ENCODE results near the gene ATG4D.

Gene ATG4D

GRCh38 chr19:10543420-10544241 is at the start of gene ATG4D:
Gene ATG4D (plus strand): TSS chr19:10543904. CDS start chr19:10544091, 187 bp downstream.
- DNase-seq (ENCODE audit: low read depth in 2 of 3, low spot score in 2 of 3): peak; percentile 58 to 68 (median 60)

GRCh38 chr19:10497371-10497770 is 46.3 kb upstream of the ATG4D start:
- DNase-seq (ENCODE audit: low read depth in 2 of 3, low spot score in 2 of 3): no peak

- no peak for DNase-seq (ENCODE audit: low read depth in 2 of 3, low spot score in 2 of 3)
Observed at GRCh38 chr19:10499550-10500246, 44.0 kb upstream of the ATG4D start.

- DNase-seq (ENCODE audit: low read depth in 2 of 3, low spot score in 2 of 3): no peak
Observed at GRCh38 chr19:10500247-10500592, 43.5 kb upstream of the ATG4D start.

DNA sequence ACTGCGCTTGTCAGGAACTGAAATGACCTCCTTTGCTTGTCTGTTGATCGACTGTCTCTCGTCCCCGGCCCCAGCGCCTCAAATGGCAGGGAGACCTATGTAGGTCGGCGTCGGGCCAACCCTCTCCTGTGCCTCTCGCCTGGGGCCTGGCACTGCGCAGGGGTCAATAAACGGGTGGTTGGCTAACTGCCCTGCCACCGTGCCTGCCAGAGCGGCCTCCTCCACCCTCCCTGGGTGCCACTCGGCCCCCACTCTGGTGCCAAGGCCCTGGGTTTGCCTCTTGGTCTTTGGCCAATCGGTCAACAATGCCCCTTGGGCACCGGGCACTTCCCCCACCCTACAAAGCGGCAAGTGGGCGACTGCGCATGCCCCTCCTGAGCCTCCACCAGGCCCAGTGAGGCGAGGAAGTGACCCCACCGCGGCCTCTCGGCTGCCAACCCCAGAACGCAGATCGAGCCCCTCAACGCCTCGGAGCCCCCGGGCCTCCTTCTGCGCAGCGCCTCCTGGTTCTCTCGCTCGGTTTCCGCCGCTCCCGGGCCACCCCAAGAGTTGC is 41.7 kb upstream of the ATG4D start:
- peak in 2 of 3 experiments; percentile 23 to 27 for DNase-seq (ENCODE audit: low read depth in 2 of 3, low spot score in 2 of 3)

DNA sequence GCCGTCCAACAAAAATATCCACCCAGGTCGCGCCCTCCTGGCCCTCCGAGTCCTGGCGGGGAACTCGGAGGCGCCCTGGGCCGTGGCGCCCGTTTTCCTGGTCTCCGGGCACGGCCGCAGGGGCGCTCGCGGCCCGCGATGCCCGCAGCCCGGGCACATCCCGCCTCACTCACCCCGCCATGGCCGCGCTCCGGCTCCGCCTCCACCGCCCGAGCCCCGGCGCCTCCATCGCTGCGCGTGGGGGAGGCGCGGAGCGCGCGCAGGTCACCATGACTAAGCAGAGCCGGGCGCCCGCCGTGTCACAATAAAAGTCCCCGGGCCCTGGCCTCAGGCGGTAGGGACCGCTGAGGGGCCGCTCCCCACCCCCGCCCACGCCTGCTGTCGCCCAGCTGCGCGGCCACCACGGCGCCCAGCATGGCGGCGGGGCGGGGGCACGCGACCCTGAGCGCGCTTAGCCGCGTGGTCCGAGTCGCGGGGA is 41.1 kb upstream of the ATG4D start:
- DNase-seq (ENCODE audit: low read depth in 2 of 3, low spot score in 2 of 3): peak; percentile 80 to 88 (median 85)

DNA sequence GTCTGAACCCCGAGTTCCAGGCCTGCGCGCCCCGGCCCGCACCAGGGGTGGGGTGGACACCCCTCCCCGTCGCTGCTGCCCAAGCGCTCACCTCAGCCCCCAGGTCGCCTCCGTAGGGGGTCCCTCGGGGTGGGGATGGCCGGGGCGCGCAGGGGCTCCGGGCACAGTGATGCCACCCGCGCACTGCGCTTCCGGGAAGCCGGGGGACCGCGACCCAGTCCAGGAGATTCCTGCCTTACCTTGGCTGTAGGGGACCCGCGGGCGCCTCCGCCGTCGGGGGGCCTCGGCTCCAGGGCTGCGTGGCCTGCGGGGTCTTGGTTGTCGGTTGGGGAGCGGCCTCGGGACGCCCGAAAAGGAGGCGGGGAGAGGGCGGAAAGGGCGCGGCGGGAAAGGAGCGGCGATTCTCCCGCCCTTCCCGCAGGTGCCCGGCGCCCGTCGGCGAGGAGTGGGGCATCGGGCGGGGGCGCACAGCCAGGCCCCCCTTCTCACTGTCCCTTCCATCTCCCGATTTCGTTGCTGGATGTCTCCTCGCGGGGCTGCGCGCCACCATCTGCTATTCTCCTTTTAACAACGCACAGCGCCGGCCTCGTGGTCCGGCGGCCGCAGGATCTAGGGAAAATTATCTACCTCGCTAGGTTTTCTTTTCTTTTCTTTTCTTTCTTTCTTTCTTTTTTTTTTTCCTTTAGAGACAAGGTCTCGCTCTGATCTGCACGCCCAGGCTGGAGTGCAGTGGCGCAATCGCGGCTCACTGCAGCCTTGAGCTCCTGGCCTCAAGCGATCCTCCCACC is 40.5 kb upstream of the ATG4D start, which contains the start of gene KEAP1:
Gene KEAP1, minus strand, starts transcription at position 355 of the 788 bp plus-strand sequence. CDS start 3,323 bp downstream, outside the sequence.
- no peak for DNase-seq (ENCODE audit: low read depth in 2 of 3, low spot score in 2 of 3)

DNA sequence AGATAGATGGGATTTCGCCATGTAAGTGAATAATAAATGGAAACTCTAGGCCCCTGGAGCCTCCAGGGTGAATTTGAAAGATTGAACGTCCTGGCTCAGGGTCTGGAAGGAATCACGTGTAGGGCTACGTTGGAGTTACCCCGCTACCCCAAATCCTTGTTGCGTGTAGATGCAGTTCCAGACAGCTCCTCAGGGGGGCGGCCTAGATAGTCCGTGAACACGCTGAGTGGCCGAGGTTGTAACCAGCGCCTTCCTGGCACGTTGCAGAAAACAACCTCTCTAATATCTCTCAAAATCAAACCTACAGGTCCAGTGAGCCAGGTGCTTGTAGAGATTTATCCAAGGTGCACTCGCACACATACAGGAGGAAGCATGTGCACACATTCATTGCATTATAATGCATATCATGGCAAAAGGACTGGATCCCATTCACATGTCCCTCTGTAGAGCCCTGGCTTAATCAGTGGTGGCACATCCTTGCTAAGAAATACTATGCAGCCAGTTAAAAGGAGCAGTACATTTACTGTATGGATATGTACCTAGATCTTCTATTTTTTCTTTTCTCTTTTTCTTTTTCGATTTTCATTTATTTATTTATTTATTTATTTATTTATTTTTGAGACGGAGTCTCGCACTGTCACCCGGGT is 38.0 kb upstream of the ATG4D start:
- DNase-seq (ENCODE audit: low read depth in 2 of 3, low spot score in 2 of 3): peak; percentile 56 to 88 (median 81)

DNA sequence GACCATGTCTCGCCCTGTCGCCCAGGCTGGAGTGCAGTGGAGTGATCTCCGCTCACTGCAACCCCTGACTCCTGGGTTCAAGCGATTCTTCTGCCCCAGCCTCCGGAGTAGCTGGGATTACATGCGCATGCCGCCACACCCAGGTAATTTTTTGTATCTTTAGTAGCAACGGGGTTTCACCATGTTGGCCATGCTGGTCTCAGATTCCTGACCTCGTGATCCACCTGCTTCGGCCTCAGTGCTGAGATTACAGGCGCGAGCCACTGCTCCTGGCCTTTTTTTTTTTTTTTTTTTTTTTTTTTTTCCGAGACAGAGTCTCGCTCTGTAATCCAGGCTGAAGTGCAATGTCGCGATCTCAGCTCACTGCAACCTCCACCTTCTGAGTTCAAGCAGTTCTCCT is 35.7 kb upstream of the ATG4D start:
- no peak for DNase-seq (ENCODE audit: low read depth in 2 of 3, low spot score in 2 of 3)

GRCh38 chr19:10508707-10509106 is 35.0 kb upstream of the ATG4D start:
- no peak for DNase-seq (ENCODE audit: low read depth in 2 of 3, low spot score in 2 of 3)

- DNase-seq (ENCODE audit: low read depth in 2 of 3, low spot score in 2 of 3): peak in 2 of 3 experiments; percentile 40 to 51
Observed at GRCh38 chr19:10510301-10510802, 33.4 kb upstream of the ATG4D start.

DNA sequence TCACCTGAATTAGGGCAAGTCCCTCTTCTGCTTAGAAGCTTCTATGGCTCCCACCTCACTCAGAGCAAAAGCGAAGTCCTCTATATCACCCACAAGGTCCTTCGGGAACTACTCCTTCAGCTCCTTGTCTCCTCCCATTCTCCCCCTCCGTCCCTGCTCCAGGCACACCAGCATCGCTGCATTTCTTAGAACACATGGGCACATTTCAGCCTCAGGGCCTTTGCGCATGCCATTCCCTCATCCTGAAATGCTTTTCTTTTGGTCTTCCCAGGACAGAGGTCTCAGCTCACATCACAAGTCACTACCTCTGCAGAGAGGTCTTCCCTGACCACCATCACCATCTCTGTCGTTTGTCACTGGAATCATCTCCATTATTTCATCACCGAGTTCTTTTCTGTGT is 30.5 kb upstream of the ATG4D start:
- DNase-seq (ENCODE audit: low read depth in 2 of 3, low spot score in 2 of 3): no peak

DNA sequence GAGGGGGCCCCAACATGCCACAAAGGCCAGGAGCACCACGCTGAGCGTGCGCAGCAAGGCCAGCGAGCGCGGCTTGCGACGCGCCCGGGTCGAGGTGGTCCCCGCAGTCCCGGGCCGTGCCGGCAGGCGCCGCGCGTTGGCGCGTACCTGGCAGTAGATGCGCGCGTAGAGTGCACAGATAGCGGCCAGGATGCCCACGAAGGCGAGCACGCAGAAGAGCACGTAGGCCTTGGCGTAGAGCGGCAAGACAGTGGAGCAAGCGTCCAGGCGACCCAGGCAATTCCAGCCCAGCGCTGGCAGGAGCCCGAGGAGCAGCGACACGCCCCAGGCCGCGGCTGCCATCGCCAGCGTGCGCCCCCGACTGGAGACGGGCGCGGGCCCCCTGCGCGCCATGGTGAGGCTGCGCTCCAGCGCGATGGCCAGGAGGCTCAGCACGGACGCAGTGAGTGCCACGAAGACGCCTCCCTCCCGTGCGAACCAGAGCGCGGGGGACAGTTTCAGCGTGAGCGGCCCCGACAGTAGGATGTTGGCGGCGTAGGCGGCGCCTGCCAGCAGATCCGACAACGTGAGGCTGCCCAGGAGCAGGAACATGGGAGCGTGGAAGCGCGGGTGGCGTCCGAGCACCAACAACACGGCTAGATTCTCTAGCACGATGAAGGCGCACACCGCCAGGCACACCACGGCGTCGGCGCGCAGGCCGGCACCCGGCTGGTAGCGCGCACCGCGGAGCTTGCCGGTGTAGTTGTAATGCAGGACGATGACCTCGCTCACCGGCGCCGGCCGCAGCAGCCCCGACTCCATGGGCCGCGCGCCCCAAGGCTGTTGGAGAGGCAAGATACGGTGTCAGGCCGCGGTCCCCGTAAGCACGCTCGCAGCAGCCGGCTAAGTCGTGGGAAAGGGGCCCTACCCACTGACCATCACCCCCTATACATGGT is 29.2 kb upstream of the ATG4D start:
- no peak for DNase-seq (ENCODE audit: low read depth in 2 of 3, low spot score in 2 of 3)

- DNase-seq (ENCODE audit: low read depth in 2 of 3, low spot score in 2 of 3): no peak
Observed at GRCh38 chr19:10516064-10516385, 27.7 kb upstream of the ATG4D start.

DNA sequence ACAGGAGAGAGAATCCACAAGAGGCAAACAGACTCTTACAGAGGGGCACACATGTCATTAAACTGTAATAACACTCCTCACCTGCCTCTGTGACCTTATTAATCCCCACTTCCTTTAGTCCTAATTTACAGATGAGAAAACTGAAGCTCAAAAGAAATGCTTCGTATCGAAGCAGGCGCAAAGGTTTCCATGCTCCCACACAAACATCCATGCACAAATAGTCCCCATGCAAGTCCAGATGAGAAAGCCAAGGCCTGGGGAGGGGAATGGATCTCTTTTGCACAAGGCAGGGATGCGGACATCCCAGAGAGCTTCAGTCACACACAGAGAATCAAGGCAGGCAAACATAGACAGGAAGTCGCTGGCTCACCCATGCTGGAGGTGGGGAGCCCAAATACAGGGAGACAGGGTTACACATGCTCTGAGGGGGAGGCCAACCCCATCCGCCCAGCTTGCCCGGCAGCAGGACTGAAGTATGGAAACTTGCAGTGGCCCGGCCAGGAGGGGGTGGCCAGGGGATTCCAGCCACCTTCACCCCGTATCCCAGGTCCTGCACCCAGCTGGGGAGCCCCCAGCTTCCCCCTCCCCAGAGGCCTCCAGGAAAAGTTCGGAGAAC is 26.9 kb upstream of the ATG4D start:
- no peak for DNase-seq (ENCODE audit: low read depth in 2 of 3, low spot score in 2 of 3)

GRCh38 chr19:10517361-10517759 is 26.3 kb upstream of the ATG4D start, which contains the start of gene S1PR5:
Gene S1PR5 (minus strand): TSS chr19:10517447. CDS start chr19:10515011, 2,436 bp downstream.
- no peak for DNase-seq (ENCODE audit: low read depth in 2 of 3, low spot score in 2 of 3)

GRCh38 chr19:10517760-10518443 is 25.8 kb upstream of the ATG4D start:
- no peak for DNase-seq (ENCODE audit: low read depth in 2 of 3, low spot score in 2 of 3)
